D341Med (cell line): Measurements from ENCODE around the gene TAAR2.
"Not testable (repeated sequence)": the region's sequence is repeated elsewhere in the genome, so short reads cannot be mapped to it uniquely, and the experiment has no call there.

Experiments
- DNase-seq: peaks from one replicate; pipeline ENCODE4 v3.0.0; 2012; ENCODE audit warnings: low spot score

TAAR2 gene, protein sequence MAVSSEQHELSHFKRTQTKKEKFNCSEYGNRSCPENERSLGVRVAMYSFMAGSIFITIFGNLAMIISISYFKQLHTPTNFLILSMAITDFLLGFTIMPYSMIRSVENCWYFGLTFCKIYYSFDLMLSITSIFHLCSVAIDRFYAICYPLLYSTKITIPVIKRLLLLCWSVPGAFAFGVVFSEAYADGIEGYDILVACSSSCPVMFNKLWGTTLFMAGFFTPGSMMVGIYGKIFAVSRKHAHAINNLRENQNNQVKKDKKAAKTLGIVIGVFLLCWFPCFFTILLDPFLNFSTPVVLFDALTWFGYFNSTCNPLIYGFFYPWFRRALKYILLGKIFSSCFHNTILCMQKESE

GRCh38 chr6:132624175-132624574 is at the start of gene TAAR2:
TSS of gene TAAR2 (minus strand) at chr6:132624275. CDS start at chr6:132624275, 0 bp downstream.
- no peak for DNase-seq

- DNase-seq: no peak
Measured at GRCh38 chr6:132673376-132674094, 49.5 kb upstream of the TAAR2 start.

DNA sequence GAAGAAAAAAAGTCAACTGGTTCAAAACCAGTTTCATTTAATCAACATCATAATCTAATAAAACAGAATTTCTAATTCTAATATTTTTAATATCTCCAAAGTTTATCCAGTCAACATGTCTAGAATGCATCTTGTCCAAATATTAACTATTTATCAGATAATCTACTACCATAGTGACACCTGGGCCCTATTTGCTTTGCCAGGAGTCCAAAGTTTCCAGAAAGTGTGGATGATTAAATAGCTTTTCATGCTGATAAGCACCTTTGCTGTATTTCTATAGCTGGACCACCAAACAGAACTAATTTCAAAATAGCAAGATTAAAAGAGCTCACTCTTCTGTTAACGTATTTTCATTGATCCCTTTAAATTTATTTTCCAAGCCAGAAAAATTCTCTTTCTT is 47.2 kb upstream of the TAAR2 start:
- DNase-seq: no peak

DNA sequence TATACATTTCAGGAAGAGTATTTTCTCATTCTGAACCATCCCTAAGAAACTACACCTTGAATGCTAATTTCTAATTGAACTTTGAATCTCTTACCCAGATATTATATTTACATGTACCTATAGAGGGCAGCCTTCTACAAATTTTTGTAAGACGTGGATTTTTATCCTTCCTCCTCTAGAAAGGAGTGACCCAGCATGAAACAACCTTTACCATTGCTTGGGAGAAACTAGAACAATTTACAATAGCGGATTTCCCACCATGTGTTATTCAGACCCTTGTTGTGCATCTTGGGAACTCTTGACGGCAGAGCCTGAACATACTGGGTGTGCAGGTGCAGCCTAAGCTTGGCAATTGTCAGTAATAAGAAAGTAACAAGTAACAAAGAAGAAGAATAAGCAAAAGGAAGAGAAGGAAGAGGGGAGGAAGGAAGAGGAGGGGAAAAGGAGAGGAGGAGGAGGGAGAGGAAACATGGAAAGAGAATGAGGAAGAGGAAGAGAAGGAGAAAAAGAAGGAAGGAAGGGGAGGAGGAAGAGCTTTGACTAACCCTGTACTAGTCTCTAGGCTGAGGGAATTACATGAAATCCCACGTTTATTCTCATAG is 45.7 kb upstream of the TAAR2 start:
- DNase-seq: peak; percentile 31

DNA sequence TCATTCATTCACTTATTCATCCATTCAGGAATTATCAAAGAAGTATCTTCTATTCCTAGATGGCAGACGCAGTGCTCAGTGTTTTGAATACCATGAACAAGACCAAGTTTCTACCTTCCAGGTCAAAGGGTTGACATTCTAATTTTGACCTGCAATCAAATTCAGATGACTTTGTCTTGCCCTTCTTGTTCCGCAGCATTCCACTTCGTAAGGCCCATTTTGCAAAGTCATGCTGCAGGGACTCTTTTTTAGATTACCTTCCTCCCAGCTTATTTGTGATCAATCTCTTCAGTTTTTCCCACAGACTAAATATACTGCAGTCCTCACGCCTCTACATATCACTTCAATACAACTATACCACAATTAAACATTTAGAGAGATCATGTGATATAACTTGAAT is 42.0 kb upstream of the TAAR2 start:
- no peak for DNase-seq

GRCh38 chr6:132664309-132665034 is 40.4 kb upstream of the TAAR2 start:
- DNase-seq: no peak

- DNase-seq: no peak
Measured at GRCh38 chr6:132663661-132664060, 39.6 kb upstream of the TAAR2 start.

DNA sequence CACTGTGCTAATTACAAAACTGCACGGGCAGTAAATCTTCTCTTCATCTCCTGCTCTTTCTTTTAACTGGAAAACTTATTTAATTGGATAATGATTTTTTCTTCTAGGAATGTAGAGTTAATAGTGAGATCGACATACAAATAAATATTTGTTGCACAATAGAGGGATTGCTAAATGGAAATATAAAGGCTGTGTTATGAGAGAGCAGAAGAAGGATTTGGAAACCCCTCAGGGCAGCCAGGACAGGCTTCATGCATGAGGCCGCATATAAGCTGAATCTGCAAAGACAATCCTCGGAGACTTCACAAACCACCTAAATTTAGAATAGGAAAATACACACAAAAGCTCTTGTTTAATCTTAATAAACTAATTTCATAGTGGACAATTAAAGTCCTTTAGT is 37.8 kb upstream of the TAAR2 start:
- no peak for DNase-seq

- DNase-seq: no peak
Measured at GRCh38 chr6:132659082-132659481, 35.0 kb upstream of the TAAR2 start, which contains the start of gene TAAR1. TSS of gene TAAR1 (minus strand) at chr6:132659182. CDS start at chr6:132646003, 13,179 bp downstream.

DNA sequence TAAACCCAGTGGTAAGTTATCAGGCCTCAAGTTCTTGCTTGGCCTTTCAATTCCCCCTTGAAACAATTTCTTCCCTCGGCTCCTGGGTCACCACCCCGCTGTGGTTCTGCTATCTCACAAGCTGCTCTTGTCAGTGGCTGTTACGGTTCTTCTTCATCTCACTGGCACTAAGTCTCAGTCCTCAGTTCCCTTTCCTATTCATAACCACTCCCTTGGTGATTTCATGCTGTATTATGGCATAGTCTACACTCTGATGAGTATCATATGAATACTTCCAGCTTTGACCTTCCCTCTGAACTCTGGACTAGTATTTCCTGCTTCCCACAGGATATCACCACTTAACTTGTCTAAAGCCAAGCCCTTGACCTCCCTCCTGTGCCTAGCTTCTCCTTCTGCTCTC is 27.0 kb upstream of the TAAR2 start:
- DNase-seq: no peak

GRCh38 chr6:132650429-132650828 is 26.4 kb upstream of the TAAR2 start:
- DNase-seq: no peak

GRCh38 chr6:132648828-132649227 is 24.8 kb upstream of the TAAR2 start:
- no peak for DNase-seq

DNA sequence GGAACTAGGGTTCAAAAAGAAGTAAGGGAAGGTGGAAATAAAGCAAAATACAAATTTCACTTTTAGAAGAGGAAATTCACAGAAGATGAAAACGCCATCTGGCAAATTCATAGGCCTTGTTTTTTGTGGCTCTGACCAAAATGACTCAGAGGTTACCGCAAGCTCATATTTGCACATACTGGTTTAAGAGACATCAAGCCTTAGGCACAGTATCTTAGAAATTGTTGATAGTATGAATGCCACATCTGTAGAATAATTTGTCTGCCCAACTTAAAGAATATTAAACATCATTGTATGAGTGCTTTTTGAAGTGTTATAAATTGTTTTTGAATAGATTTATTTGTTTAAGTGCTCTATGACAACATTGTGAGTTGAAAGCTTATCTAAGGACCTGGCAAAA is 24.3 kb upstream of the TAAR2 start:
- no peak for DNase-seq

GRCh38 chr6:132643547-132643946 is 19.5 kb upstream of the TAAR2 start:
- DNase-seq: no peak

DNA sequence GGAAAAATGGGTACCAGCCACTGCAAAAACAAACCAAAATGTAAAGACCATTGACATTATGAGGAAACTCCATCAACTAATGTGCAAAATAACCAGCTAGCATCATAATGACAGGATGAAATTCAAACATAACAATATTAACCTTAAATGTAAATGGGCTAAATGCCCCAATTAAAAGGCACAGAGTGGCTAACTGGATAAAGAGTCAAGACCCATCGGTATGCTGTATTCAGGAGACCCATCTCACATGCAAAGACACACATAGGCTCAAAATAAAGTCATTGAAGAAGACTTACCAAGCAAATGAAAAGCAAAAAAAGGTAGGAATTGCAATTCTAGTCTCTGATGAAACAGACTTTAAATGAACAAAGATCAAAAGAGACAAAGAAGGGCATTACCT is 13.1 kb upstream of the TAAR2 start:
- not testable (repeated sequence) for DNase-seq

- DNase-seq: not testable (repeated sequence)
Measured at GRCh38 chr6:132635906-132636305, 11.8 kb upstream of the TAAR2 start.

GRCh38 chr6:132635288-132635687 is 11.2 kb upstream of the TAAR2 start:
- DNase-seq: not testable (repeated sequence)

GRCh38 chr6:132634796-132635195 is 10.7 kb upstream of the TAAR2 start:
- no peak for DNase-seq

- DNase-seq: no peak
Measured at GRCh38 chr6:132633362-132633761, 9.3 kb upstream of the TAAR2 start.

DNA sequence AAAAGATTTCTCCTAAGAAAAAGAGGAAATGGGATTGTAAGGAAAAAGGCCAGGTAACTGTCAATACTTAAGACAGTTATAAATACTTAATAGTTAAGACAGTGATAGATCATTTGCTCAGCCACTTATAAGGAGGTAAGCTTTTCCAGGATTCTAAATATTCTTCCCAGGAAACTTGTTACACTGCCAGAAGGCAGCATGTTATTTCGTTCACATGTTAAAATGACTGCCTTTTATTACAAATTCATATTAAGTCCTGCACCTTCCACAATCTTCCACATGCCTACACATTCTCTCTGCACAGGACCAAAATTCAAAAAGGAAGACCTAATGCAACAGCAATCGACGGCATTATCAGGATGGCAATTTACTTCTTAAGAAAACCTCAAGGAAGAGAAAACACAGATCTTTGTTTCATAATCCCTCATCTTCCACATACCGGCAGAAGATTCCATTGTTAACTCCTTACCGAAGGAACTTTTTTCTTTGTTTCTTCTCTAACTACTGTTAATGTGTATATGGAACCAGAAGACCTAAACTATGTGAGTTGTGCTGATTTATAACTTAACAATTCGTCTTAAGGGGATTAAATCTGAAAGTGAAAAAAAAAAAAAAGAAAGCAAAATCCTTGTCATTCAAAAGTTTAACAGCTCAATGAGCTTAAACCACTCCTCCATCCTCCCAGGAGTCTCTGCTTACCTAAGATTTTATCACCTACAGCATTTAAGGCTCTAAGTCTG is 799 bp downstream of the TAAR2 start:
- no peak for DNase-seq

- no peak for DNase-seq
Measured at GRCh38 chr6:132616677-132617076, 7.4 kb downstream of the TAAR2 start.

GRCh38 chr6:132614554-132614953 is 9.5 kb downstream of the TAAR2 start:
- DNase-seq: no peak
